Measurements from ENCODE around the gene PCOLCE2.

DNA sequence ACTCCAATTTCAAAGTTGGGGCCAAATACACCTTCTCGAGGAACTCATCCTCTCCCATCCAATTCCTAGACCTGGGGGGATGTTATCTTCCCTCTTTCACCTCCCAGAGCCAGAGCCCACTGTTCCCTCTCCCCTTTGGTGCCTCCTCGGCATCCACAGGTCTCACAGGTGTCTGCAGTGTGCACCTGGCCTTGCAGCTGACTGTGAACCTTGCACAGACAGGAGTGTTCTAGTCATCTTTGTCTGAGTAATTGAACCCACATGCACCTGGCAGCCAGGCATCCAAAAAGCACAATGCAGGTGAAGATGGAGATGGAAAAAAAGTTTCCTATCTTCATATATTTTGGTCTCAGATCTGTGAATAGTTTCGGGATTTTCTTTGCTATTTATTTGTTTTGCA is 30.8 kb downstream of the PCOLCE2 start:
- TF ChIP-seq CTCF (IDR thresholded peaks at IDR 0.05) (no peak), POLR2A (IDR thresholded peaks at IDR 0.05) (no peak)
